Posterior vena cava (tissue), 2 donors: ENCODE measurements around the gene MBD2. TPM values are rescaled to one million over a fixed set of nuclear protein-coding genes. Genes with fewer than 3 reads are reported as not detected.

Experiments used
- DNase-seq: peaks from one replicate; pipeline ENCODE4 v3.0.0-alpha.2; 2020; ENCODE audit warnings: low spot score
- intact Hi-C, 2 donors: fragments of 100-400 bp; cut with DNase I; formaldehyde crosslinking; loops; one replicate each; pipeline versions ENCODE4 v1.14.1 to v1.14.2; 2022 to 2023
- total RNA-seq, 2 donors: library from RNA; stranded (reverse); fragmentation: NEBNext Ultra II Directional; extraction: Animal tissue kit (Norgen Biotek cat#: 25700); gene quantifications; one replicate each; pipeline ENCODE4 v1.2.1, GENCODE V29; 2021
- donor health status: DM: yes; HTN: yes; CAD: no.
- donor health status: DM: yes; HTN: yes; CAD: no.

MBD2 gene
- total RNA-seq, 2 donors from 2014 or later, result 70.8 to 84.0 TPM

DNA sequence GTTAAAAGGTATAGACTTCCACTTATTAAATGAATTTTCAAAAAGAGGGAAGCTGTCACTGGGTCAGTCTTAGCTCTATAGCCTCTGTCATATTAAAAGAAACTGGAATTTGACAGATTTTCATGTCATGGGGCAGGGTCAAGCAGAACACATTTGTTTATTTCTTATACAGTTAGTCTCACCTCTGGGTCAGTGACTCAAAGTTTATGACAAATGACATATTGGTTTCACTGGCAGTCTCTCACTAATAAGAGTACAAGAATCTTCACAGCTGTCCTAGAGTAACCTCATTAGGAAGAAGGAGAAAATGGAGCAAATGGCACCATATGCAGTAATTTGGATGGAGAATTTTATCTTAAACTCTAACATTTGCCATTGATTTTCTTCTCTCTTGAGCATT, 63.2 kb downstream of the MBD2 start:
- DNase-seq, result no peak
- intact Hi-C loops, result no loop called here

DNA sequence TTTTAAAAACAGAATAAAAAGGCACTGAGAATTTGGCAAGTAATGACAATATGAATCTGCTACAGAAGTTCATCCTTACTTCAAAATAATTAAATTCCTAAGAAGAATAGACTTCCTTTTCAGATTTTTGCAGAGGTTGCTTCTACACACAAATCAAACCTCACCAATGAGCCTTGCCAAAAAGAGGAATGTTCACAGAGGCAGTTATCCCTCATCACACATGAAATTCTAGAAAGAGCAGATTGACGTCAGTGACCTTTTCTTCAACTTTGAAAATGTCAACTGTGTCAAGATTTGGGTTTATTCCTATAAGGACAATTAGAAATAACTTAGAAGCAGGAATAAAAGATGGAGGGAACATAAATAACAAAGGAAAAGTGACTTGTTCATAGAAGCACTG, 64.6 kb downstream of the MBD2 start:
- intact Hi-C loops, result no loop called here
- DNase-seq, result no peak

DNA sequence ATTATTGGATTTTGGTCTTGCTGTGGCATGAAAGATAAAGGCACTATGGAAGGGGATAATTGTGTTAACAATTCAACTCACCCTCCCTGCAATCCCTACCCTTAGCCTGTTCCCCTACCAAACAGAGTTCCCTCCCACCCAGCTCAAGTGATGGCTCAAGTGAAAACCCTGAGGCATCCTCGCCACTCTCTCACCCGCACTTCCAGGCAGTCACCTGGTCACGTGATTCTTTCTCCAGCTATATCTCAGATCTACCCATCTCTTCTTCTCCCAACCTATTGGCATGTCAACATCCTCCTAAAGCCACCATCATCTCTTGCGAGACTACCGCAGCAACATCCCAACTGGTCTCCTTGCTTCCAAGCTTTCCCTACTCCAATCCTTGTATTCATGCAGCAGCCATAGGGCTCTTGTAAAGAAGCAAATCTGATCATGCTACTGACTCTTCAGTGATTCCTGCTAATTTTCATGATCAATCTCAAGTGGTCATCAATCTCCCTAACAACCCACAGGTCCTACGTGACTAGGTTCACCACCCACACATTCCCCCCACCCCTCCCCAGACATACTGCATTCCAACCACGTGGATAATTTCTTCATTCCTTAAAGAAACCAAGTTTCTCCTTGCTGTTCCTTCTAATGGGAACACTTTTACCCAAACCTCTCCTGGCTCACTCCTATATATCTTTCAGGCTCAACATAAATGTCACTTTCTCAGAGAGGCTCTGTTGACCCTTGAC, 66.7 kb downstream of the MBD2 start:
- intact Hi-C loops, result no loop called here
- DNase-seq, result no peak

DNA sequence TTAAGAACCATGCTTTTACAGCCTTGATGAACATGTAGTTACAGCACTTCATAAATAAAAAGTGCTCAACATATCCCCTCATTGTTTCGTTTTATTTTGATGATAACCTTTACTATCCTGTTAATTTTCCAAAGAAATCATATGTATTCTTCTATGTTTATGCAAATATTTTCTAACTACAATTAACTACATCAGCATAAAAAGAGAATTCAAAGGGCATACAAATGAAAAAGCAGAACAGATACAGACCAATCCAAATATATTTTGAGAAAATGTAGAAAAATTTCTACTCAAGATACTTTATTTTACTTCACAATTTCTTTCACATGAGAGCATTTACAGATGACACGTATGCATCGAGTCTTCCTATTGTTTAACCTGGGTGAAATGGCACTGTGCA, 69.1 kb downstream of the MBD2 start:
- no peak for DNase-seq
- intact Hi-C loops, result no loop called here

DNA sequence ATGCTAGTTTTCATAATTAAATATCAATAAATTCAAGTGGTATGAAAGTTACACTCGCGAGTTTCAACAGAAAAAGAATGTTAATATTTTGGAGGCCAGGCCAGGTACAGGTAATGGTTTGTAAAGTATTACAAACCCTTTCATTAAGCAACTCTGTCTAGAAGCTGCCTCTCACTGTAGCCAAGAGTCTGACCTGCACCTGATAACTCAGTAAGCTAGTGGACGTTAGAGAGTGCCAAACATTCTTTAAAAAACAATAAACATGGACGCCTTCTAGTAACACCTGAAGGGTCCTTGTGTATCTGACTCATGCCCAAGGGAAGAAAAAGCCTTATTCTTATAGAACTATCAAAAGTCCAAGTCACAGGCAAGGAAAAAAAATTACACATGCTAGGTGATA, 70.2 kb downstream of the MBD2 start:
- no peak for DNase-seq
- intact Hi-C loops, result no loop called here

DNA sequence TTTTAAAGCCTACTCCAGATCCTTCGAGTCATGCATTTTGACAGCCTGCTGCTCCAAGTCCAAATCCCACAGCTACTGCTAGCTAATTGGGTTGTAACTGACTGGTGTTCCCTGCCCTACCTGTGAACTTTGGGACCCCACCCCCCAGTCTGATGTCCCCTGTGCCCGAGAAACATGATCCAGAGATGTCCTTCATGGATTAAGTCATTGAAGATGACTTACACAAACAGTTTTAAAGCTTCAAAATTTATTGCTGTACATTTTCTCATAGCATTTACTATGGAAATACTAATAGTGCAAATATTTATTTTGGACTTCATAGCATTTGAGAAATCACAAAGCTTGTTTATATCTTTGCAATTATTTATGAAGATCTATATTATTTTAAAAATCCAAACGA, 73.1 kb downstream of the MBD2 start:
- intact Hi-C loops, result no loop called here
- DNase-seq, result no peak

DNA sequence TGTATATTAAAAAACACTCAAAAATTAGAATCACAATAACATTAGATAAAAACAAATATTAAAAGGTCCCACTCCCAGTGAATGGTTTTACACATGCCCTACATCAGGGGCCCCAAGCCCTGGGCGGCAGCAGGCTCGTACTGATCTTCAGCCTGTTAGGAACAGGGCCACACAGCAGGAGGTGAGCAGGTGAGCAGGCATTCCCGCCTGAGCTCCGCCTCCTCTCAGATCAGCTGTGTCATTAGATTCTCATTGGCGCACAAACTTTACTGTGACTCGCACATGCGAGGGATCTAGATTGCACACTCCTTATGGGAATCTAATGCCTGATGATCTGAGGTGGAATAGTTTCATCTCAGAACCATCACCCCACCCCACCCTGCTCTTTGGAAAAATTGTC, 74.2 kb downstream of the MBD2 start:
- intact Hi-C loops, result no loop called here
- no peak for DNase-seq

DNA sequence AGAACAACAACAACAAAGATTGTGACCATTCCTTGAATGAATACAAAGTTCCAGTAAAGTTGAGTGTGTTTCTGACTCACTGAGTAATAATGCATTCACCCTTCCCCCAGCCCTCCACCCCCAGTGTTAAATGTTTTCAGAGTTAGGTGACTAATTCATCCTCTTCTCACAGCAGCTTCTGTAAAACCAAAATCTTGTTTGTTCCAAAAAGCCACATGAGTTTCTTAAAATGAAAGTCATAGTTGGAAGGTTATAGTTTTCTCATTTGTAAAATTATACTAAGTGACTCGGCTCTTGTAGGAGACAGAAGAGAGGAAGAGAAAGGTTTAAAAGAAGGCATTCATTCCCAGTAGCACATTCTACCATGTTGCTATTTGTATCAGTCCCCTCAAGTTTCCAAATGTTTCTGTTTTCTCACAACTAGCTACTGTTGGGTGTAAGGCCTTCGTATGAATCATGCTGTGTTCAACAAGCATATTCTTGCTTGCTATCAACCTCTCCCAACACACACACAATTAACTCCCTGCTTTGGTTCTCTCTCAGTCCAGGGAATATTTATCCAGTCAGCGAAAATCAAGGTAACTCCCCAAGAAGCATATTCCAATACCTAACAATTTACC, 75.3 kb downstream of the MBD2 start:
- intact Hi-C loops, result no loop called here

DNA sequence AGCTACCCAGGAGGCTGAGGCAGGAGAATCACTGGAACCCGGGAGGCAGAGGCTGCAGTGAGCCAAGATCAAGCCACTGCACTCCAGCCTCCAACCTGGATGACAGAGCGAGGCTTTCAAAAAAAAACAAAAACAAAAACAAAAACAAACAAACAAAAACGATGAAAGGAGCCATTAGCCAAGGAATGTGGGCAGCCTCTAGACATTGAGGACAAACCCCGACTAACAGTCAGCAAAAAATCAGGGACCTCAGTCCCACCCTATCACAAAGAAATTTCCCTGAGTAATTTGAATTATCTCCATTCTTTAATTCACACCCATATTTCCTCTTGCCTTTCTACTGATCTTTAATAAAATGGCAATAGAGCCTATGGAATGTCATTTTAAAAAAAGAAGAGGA, 75.8 kb downstream of the MBD2 start:
- DNase-seq, result no peak
- intact Hi-C loops, result no loop called here

More for the DNA sequence above, 75.3 kb downstream of the MBD2 start:
- DNase-seq, result no peak

DNA sequence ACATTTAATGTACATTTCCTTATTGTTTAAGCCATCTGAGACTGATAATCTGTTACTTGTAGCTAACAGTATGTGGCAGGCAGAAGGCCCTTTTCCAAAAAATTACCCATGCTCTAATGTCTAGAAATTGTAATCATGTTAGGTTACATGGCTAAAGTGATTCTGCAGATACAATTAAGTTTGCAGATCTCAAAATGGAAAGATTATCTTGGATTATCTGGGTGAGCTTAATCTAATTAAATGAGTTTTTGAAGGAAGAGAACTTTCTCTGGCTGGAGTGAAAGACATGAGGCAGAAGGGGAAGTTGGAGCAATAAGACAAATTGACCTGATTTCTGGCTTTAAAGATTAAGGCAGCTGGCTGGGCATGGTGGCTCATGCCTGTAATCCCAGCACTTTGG, 76.3 kb downstream of the MBD2 start:
- no peak for DNase-seq
- intact Hi-C loops, result no loop called here

DNA sequence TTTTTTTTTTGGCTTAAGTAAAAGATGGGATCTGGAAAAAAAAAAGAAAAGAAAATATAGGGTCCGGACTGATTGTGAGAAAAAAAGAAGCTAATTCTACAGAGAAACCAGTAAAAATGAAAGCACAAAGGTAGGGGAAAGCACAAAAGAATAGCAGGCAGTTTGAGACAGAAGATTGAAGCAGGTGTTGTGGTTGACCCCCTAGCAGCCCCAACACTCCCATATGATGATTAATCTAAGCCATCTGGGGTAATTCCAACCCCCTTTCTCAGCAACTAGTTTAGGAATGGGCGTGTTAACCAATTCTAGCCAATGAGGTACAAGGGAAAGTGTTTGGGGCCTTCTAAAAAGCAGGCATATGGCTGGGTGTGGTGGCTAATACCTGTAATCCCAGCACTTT, 77.0 kb downstream of the MBD2 start:
- intact Hi-C loops, result no loop called here
- no peak for DNase-seq

DNA sequence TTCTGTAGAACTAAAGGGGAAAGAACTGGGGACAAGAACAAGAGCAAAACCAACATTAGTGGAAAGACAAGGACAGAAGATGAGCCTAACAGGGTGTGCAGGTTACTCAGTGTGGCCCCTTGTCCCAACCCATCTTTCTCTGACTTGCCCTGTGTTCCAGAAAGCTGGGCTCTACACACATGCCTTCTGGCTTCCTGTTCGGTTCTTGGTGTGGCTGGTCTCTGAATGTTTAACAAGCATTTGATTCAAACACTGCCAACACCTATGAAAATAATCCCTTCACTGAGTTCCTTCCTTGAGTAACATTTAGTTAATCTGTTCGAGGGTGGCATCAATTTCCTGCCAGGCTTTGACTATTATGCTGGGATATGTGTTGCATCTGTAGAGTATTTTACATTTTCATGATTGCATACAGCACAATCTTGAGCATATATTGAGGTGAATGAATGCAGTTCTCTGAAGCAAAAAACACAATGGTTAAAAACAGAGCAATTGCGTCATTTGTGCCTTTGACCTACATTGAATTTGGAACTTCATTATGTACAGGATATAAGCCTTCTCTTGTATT, 83.3 kb downstream of the MBD2 start:
- intact Hi-C loops, result no loop called here
- no peak for DNase-seq

DNA sequence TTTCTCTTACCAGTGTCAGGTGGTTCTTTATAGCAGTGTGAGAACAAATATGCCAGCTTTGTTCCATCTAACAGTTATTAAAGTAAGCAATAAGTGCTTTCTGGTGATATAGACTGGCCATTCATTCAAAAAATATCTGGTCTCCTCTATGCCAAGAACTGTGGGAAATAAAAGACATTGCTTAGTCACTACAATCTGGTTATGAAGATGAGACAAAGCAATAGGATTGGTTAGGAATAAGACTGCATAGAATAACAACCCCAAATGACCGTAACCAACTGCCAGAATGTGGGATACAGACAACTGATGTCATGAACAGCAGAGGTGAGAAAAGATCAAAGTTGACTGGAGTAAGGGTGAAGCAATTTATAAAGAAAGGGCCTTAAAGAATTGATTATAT, 83.8 kb downstream of the MBD2 start:
- intact Hi-C loops, result no loop called here
- DNase-seq, result no peak

DNA sequence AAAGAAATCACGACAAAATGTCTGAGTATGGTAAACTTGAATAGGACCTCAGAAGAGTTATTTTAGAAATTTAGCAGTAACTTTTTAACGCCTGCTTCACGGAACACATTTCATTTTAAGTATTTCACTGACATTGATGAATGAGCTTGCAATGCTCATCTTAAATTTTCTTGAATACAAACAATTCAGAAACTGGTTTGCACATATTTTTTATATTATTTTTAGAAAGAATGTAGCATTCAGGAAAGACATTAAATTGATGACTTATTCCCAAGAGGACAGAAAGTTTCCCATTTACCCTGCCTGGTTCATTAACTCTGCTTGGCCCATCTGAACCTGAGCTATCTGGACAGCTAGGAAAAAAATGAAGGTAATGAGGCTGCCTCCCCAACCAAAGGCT, 89.3 kb downstream of the MBD2 start:
- DNase-seq, result no peak
- intact Hi-C loops, result no loop called here

DNA sequence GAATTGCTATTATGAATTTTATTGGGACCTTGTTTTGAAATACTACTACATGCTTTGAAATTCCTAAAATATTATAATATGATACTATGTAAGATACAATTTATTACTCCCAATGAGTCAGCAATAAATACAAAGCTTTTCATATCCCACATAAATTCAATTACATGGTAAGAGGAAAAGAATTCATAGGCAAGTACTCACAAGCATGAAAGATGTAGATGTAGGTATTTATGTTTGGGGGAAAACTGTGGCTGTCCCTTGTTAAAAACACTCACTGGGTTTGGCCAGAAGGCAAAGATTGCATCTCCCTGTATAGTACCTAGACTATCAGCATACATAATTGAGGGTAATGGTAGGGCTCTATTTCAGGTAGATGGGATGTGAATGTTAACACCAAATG, 90.4 kb downstream of the MBD2 start:
- intact Hi-C loops, result no loop called here

DNA sequence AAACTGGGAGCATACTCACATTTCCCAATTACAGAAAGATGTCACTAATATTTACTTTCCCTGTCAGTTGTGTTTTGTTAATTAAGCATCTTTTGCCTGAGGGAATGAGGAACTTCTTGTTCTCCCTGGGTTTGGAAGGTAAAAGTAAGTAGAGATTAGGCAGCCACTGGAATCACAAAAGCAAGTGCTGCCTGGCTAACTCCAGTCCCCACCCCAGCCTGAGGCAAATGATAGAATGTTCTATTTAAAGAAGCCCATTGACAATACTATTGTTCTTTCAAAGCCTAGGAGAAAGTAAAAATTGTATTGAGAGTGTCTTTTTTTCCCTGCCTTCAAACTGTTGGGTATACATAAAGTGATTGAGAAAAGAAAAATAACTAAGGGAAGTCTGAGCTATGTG, 93.8 kb downstream of the MBD2 start:
- intact Hi-C loops, result no loop called here
- no peak for DNase-seq

More for the DNA sequence above, 90.4 kb downstream of the MBD2 start:
- DNase-seq, result no peak

DNA sequence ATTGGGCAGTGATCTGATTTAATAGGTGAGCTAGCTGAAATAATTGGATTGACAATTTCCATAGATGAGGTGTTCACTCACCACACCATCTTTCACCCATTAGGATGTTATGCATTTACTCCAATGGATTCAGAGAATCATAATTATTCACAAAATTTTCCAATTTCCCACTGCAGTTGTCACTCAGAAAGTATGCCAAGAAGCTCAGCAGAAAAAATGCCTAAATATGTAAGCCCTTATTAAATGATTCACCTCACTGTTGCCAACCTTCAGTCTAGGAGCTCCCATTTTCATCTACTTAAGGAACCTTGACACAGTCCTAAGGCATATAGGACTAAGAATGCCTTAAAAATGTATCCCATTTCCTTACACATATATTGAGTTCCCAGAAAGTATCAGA, 94.3 kb downstream of the MBD2 start:
- intact Hi-C loops, result no loop called here
- no peak for DNase-seq

DNA sequence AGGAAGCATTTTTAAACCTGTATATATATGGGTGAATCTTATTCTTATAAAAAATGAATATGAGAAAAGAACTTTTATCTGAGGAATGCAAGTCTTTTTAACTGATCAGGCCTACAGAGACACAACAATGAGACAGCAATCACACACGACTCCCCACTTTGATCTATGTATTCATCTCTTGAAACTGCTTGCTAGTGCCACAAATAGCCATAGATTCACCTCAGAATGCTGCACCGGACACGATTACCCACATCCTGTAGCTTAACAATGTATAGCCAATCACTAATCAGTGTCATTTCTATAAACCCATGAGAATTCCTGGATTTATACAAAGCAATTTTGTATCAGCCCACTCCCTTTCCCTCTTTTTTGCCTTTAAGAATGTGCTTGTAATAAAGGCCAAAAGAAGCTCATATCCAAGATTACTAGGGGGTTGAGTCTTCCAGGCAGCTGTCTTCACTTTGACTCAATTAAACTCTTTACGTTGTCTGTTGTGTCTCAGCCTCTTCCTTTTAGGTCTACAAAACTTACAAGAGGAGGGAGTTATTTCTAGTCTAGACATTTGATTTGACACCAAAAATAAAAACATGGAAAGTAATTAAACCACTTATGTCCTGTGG, 94.9 kb downstream of the MBD2 start:
- intact Hi-C loops, result no loop called here

DNA sequence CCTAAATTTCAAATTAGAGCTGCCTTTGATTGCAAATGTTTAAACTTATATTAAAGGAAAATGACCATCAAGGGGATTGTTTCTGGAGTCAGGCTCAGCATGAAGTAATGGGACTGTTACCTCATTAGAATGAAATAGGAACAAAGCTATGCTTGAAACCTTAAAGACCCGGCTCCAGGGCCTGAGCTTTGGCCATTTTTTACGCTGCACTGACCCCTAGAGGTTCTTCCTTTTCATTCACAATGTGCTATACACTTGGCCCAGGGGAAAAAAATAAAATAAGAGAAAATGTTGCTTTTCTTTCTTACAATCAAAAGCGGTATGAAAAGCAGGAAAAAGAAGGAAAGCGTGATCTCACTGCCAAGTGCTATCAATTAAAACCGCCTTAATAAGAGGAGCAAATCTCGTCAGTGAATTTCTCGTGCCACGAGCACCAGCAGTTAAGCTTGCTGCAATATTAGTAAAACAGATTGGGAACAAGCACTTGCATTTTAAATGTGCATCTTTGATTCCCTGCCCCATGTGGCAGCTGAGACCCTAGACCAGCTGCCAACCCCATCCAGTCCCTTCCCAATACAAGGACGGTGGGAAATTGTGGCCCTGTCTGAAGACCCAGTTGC, 96.6 kb downstream of the MBD2 start:
- DNase-seq, result no peak
- intact Hi-C loops, result no loop called here

More for the DNA sequence above, 94.9 kb downstream of the MBD2 start:
- DNase-seq, result no peak

DNA sequence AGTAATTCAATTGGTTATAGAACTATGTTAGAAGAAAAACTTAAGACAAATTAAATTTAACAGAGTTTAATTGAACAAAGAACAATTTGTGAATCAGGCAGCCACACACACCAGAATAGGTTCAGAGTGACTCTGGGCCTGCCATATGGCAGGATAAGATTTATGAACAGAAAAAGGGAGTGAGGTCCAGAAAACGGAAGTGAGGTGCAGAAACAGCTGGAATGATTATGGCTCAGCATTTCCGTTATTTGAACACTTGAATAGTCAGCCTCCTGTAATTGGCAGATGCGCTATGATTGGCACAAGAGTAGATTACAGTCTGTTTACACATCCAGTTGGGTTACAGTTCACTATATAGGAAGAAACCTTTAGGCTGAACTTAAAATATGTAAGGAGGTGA, 99.0 kb downstream of the MBD2 start:
- intact Hi-C loops, result no loop called here
- DNase-seq, result no peak
